KOPT-K1 (cell line): ENCODE data around the gene PDHX.
"Not testable (repeated sequence)": the region's sequence is repeated elsewhere in the genome, so short reads cannot be mapped to it uniquely, and the experiment has no call there.

Experiments used
- H3K27ac ChIP-seq: fragments of 200-600 bp; sonication (generic); 2 replicates; pipeline ENCODE4 v1.5.1; 2016; ENCODE audit warnings: antibody characterized with exemption, mild to moderate bottlenecking, low read depth, low read length; ENCODE audit not compliant: poor library complexity, severe bottlenecking
- H3K36me3 ChIP-seq: fragments of 200-600 bp; sonication (generic); 2 replicates; pipeline ENCODE4 v1.5.1; 2017; ENCODE audit warnings: antibody characterized with exemption, mild to moderate bottlenecking, low read length, moderate library complexity; ENCODE audit not compliant: insufficient read depth
- H3K9me3 ChIP-seq: fragments of 200-600 bp; sonication (generic); 2 replicates; pipeline ENCODE4 v1.5.1; 2017; ENCODE audit warnings: antibody characterized with exemption, low read length, mild to moderate bottlenecking; ENCODE audit not compliant: insufficient read depth, poor library complexity, severe bottlenecking

Gene PDHX

DNA sequence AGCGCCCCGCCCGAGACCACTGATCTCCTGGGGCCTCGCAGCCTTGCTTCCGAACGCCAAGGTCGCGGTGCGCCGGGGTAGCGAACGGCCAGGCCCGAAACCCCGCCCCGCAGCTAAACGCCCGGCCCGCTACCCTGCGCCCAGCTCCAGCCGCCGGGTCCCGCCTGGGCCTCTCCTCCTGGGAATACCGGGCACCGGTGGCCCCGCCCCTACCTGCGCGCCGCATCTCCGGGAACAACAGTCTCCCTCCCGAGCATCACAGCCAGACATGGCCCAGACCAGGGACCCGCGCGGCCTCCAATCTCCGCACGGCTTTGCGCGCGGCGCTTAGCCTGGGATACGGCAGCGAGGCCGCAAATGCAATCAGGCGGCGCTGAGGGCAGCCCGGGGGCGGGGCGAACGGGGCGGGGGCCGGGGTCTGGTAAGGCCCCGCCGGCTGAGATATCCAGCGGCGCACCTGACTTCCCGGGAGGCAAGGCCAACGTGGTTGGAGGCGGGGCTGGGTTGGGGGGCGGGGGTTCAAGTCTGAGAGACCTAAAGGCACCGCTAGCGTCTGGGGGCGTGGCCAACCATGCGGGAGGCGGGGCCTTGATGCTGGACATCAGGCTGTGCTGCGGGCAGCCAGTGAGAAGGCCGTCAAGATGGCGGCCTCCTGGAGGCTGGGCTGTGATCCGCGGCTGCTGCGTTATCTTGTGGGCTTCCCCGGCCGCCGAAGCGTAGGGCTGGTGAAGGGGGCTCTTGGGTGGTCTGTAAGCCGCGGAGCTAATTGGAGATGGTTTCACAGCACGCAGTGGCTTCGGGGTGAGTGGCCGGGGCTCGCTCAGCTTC, at the start of gene PDHX, which contains the start of gene APIP:
Gene PDHX (plus strand): TSS at position 604 of the 828 bp plus-strand sequence. CDS start 38 bp downstream, at position 642.
Gene APIP (minus strand): TSS at position 365 of the 828 bp plus-strand sequence. CDS start 95 bp downstream, at position 270.
- Histone ChIP-seq H3K9me3 (no peaks in the 10 kb centered on the region), H3K27ac (peak within 1 kb of the TSS; percentile 86), H3K36me3 (peaks cover 7% of the 10 kb centered on the region)

DNA sequence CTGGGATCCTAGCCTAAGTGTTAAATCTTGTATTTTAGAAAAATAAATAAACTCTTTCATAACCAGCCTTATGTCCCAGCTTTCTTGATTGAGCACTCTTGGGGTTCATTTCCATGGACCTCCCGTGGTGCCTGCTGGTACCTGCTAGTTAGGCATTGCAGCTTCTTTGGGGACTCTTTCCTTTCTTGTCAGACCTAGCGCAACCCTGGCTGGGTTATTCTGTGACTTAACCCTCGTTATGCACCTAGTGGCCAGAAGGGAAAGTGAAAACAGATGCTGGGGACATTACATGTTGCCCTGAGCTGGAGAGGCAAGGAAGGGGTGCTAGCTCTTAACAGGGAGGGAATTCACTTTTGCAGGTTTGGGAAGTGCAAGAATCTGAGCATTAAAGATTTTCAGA, 47.0 kb upstream of the PDHX start:
- no peaks in the 10 kb centered on the region for H3K9me3 ChIP-seq
- H3K36me3 ChIP-seq = no peaks in the 10 kb centered on the region
- H3K27ac ChIP-seq = no peak overlapping the region

DNA sequence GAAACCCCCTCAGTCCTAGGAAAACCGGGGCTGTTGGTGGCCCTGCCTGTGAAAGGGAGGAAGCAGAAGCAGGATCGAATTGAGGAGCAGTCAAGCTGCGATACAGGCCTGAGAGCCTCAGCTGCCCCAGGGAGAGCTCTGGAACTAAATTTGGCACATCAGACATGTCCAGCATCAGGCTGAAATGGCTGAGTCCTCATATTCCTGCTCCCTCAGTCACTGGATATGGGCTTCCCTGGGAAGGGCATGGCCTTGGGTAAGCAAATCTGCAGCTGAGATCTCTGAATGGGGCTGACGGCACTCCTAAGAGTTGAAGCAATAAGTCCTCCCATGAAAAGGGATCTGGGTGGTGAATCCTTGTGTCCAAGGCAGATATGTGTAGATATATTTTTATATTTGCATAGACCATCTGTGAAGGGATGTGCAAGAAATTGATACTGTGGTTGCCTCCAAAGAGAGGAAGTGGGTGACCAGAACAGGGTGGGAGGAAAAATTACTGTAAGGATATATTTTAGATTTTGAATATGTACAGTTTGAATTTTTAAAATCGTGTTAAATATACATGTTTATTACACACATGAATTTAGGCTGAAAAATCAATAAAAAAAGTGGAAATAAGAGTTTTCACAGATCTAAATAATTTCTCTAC, 45.7 kb upstream of the PDHX start:
- Histone ChIP-seq H3K9me3 (no peaks in the 10 kb centered on the region), H3K36me3 (no peaks in the 10 kb centered on the region)

DNA sequence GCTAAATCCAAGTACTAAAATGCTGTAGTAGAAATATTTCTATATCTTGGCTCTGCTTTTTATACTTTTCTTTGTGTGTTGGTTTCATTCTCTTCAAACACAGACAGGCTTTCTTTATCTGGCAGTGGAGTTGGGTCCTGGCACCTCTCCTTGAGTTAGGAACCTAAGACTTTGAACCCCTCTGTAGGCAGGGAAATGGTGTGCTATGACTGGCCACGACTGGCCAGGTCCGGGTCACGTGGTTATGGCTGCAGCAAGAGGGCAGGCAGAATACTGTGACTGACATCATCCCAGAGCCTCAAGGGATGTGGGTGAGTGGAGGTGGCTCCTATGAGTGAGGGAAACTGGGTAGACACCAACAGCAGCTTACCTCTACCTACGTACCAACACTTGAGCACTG, 42.2 kb upstream of the PDHX start:
- Histone ChIP-seq H3K36me3 (no peaks in the 10 kb centered on the region), H3K9me3 (no peaks in the 10 kb centered on the region), H3K27ac (no peak overlapping the region)

More for the DNA sequence above, 45.7 kb upstream of the PDHX start:
- no peak overlapping the region for H3K27ac ChIP-seq

DNA sequence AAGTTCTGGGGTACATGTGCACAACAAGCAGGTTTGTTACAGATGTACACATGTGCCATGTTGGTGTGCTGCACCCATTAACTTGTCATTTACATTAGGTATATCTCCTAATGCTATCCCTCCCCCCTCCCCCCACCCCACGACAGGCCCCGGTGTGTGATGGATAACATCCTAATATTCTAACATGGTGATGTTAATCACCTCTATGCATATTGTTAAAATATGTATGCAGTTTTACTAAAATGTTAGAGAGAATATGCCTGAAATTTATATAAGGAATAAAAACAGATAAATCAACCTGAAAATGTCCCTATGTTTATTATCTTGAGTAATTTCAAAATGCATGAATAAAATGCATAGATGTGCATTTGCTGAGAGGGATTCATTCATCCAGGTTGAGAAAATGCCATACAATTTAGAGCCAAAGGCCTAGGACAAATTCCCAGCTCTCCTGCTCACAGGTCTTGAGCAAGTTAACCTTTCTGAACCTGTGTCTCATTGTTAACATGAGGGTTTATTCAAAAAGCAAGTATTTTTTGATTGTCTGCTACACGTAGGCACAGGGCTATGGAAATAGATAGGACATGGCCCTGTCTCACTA, 38.9 kb upstream of the PDHX start:
- H3K9me3 ChIP-seq = no peaks in the 10 kb centered on the region
- no peak overlapping the region for H3K27ac ChIP-seq
- H3K36me3 ChIP-seq = peaks cover 20% of the 10 kb centered on the region

DNA sequence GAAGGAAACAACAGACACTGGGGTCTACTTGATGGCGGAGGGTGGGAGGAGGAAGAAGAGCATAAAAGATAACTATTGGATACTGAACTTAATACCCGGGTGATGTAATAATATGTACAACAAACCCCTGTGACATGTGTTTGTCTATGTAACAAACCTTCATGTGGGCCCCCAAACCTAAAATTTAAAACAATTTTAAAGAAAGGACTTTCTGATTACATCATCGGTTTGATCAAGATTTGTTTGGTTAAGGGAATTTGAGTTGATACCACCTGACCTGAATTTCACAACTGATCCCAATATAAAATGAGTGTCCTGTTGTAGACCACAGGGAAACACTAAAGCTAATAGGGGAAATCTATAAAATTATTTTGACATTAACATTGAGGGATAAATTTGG, 34.5 kb upstream of the PDHX start:
- peaks cover 46% of the 10 kb centered on the region for H3K36me3 ChIP-seq
- no peak overlapping the region for H3K27ac ChIP-seq
- no peaks in the 10 kb centered on the region for H3K9me3 ChIP-seq

DNA sequence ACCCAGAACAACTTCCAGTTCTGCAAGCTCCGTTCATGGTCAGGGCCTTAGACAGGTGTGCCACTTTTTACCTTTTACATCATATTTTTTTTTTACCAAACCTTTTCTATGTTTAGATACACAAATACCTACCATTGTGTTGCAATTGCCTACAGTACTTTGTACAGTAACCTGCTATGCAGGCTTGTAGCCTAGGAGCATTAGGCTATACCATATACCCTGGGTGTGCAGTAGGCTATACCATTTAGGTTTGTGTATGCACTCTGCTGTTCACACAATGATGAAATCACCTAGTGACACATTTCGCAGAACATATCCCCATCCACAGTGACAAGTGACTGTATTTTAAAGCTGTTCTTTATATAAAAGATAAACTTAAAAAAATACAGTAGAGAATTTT, 29.8 kb upstream of the PDHX start:
- H3K27ac ChIP-seq = no peak overlapping the region
- peaks cover 53% of the 10 kb centered on the region for H3K36me3 ChIP-seq
- no peaks in the 10 kb centered on the region for H3K9me3 ChIP-seq

DNA sequence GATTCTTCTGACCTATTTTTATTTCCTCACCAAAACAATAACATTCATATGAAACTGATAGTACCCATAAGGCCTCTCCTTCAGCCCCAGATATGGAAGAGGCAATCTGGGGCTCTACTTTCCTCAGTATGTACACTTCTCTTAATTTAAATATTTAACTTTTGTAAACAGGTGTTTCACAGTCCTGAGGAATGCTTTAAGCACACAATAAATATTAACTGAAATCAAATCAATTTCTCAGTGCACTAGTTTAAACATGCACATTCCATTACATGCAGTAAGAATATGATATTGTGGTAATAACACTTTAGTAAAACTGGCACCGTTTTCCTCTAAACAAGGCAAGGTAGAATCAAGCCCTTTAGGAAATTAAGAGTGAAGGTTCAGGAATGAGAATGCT, 29.2 kb upstream of the PDHX start:
- H3K27ac ChIP-seq = no peak overlapping the region
- H3K36me3 ChIP-seq = peaks cover 49% of the 10 kb centered on the region
- no peaks in the 10 kb centered on the region for H3K9me3 ChIP-seq

DNA sequence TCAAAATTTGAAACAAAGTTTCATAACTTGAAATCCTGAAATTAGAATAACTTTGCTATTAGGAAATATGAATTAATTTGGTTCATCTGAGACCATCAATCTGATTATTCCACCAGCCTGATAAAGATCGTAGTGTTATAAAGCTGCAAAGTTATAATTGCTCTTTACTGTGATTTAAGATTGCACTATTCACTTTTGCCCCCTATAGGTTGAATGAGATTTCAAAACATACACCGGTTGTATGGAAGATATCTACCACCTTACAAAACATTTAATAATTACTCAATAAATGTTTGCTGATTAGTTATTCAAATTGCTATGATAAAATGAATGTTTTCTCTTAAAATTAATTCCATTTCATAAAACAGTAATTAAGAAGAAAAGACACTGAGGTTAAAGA, 26.3 kb upstream of the PDHX start:
- Histone ChIP-seq H3K9me3 (no peaks in the 10 kb centered on the region), H3K27ac (no peak overlapping the region)

DNA sequence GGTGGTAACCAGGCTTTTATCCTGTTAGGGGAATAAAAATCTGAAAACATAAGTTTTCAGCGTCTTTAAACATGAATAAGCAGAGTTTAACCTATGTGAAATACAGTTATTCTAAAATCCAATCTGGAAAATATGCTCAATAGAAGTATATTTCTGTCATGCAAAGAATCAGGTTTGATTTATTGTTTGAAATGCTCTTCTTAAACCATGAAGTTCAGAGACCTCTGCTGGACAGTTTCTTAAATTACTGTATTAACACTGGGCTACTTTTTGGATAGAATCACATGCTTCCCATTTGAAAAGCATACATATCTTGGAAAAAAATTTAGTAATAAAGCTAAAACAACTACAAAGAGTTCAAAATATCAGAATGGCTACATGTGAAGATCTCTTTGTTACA, 25.6 kb upstream of the PDHX start:
- Histone ChIP-seq H3K36me3 (peaks cover 32% of the 10 kb centered on the region), H3K27ac (no peak overlapping the region), H3K9me3 (no peaks in the 10 kb centered on the region)

More for the DNA sequence above, 26.3 kb upstream of the PDHX start:
- peaks cover 38% of the 10 kb centered on the region for H3K36me3 ChIP-seq

DNA sequence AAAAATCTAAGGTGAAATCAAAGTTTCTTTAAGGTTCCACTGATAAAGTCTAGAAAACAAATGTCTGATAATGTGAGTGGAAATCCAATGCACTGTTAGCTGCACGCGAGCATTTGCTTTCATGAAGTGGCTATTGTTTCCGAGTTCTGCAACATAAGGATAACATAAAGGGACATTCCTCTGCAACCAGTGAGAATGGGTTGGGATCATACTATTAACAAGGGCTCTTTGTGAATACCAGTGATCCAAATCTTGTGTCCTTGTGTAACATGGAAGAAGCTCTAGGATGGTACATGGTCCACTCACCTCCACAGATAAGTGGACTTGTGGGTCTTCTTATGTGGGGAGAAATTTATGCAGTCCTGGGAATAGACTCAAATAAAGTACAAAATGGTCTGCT, 24.8 kb upstream of the PDHX start:
- Histone ChIP-seq H3K27ac (no peak overlapping the region), H3K9me3 (no peaks in the 10 kb centered on the region), H3K36me3 (peaks cover 26% of the 10 kb centered on the region)

DNA sequence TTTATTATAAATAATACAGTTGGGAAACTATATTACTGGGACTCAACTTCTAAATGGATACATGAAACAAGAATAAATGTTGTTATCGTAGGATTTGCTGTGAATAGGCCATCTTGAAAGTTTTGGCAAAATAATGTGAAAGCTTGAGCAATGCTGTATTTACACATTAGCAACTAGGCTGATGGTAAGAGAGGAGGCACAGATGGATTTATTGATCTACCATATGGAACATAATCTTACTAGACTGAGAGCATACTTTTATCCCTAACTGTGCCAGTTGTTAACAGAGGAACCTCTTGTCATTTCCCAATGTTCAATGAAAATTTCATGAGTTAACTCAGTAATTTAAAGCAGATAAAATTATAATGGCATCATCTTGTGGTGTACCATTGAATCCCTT, 23.0 kb upstream of the PDHX start:
- peaks cover 12% of the 10 kb centered on the region; the same call in 1 of the 2 replicates for H3K36me3 ChIP-seq
- H3K27ac ChIP-seq = no peak overlapping the region
- H3K9me3 ChIP-seq = no peaks in the 10 kb centered on the region

DNA sequence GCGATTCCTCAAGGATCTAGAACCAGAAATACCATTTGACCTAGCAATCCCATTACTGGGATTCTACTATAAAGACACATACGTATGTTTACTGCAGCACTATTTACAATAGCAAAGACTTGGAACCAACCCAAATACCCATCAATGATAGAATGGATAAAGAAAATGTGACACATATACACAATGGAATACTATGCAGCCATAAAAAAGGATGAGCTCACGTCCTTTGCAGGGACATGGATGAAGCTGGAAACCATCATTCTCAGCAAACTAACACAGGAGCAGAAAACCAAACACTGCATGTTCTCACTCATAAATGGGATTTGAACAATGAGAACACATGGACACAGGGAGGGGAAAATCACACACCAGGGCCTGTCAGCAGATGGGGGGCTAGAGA, 20.2 kb upstream of the PDHX start:
- H3K9me3 ChIP-seq = peaks cover 14% of the 10 kb centered on the region
- not testable (repeated sequence) for H3K27ac ChIP-seq, H3K36me3 ChIP-seq

DNA sequence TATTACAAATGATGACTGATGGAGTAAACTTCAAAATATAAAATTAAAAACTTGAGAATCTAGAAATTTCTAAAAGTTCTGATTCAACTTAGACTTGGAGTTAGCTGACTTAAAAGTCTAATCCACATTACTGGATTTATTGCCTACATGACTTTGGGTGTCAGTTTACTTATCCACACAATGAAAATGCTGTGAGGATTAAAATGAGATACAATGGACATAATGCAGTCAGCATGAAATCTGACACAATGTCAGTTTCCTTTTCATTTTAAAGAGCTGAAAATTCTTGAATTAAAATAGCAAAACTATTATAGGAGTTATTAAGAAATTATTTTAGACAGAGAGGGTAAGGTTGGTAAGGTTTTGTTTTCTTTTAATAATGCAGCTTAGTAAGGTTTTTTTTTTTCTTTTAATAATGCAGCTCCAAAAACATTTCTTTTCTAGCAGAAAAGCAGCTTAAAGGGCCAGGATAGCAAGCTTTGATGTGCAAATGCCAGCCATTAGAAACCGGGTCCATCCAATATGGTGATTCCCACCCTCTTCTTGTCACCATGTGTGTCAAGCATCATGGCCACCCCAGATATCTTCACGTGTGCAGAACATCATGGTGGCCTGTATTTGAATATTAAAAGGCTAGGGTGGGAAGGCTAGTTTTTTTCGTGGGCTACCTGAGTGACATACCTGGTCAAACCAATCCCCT, 19.1 kb upstream of the PDHX start:
- Histone ChIP-seq H3K9me3 (peaks cover 14% of the 10 kb centered on the region), H3K36me3 (no peaks in the 10 kb centered on the region; the same call in 1 of the 2 replicates), H3K27ac (no peak overlapping the region)

DNA sequence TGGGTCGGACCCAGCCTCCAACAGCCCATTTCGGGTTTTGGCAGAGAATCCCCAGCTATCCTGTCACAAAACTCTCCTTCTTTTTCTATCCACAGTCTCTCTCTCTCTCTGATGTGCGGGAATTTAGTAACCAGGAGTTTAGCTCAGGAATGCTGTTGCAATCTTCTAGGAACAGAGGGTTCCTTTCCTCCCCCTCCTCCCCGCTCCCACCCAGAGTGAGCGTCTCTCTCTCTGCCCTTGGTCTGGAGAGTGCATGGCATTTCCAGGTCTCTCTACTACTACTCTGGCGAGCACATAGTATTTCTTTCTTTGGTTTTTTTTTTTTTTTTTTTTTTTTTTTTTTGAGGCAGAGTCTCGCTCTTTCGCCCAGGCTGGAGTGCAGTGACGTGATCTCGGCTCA, 17.9 kb upstream of the PDHX start:
- Histone ChIP-seq H3K36me3 (no peaks in the 10 kb centered on the region; the same call in 1 of the 2 replicates), H3K9me3 (peaks cover 14% of the 10 kb centered on the region), H3K27ac (no peak overlapping the region)
